MM.1S (cell line): ENCODE data around the gene OTOS.

Experiments used
- DNase-seq: peaks from one replicate; pipeline ENCODE4 v3.0.0-alpha.2; 2015
- H2AFZ ChIP-seq: fragments of 300-600 bp; sonication (generic); 2 replicates; pipeline ENCODE4 v1.6.0; 2016; ENCODE audit warnings: antibody characterized with exemption, low read length
- H3F3A ChIP-seq: fragments of 300-600 bp; sonication (generic); 2 replicates; pipeline ENCODE4 v1.6.1; 2016; ENCODE audit warnings: mild to moderate bottlenecking, antibody characterized with exemption, low read length, moderate library complexity, mixed read lengths; ENCODE audit not compliant: insufficient read depth
- H3K27ac ChIP-seq: fragments of 300-600 bp; sonication (generic); 2 replicates; pipeline ENCODE4 v1.5.1; 2016; ENCODE audit warnings: mild to moderate bottlenecking, low read length
- H3K27me3 ChIP-seq: fragments of 300-600 bp; sonication (generic); replicated peaks from 2 replicates; pipeline ENCODE4 v1.6.0; 2016; ENCODE audit warnings: low read length; ENCODE audit not compliant: insufficient read depth
- H3K36me3 ChIP-seq: fragments of 300-600 bp; sonication (generic); replicated peaks from 2 replicates; pipeline ENCODE4 v1.6.1; 2016; ENCODE audit warnings: mild to moderate bottlenecking, low read length, mixed read lengths; ENCODE audit not compliant: insufficient read depth
- H3K4me1 ChIP-seq: fragments of 300-600 bp; sonication (generic); 2 replicates; pipeline ENCODE4 v1.6.1; 2016; ENCODE audit warnings: low read length, mixed read lengths
- H3K4me2 ChIP-seq: fragments of 300-600 bp; sonication (generic); 2 replicates; pipeline ENCODE4 v1.6.0; 2016; ENCODE audit warnings: low read depth, low read length
- H3K4me3 ChIP-seq: fragments of 300-600 bp; sonication (generic); 2 replicates; pipeline ENCODE4 v1.5.1; 2016; ENCODE audit warnings: low read length, mixed read lengths
- H3K79me2 ChIP-seq: fragments of 300-600 bp; sonication (generic); 2 replicates; pipeline ENCODE4 v1.6.1; 2016; ENCODE audit warnings: mixed run types, low read length, mixed read lengths
- H3K9ac ChIP-seq: fragments of 300-600 bp; sonication (generic); 2 replicates; pipeline ENCODE4 v1.6.1; 2016; ENCODE audit warnings: low read length, mixed read lengths
- H3K9me2 ChIP-seq: fragments of 300-600 bp; sonication (generic); replicated peaks from 2 replicates; pipeline ENCODE4 v1.6.1; 2016; ENCODE audit warnings: mild to moderate bottlenecking, low read length, mixed read lengths; ENCODE audit not compliant: insufficient read depth
- H3K9me3 ChIP-seq: fragments of 300-600 bp; sonication (generic); replicated peaks from 2 replicates; pipeline ENCODE4 v1.6.1; 2016; ENCODE audit warnings: mild to moderate bottlenecking, low read length, mixed read lengths; ENCODE audit not compliant: insufficient read depth
- H4K20me1 ChIP-seq: fragments of 300-600 bp; sonication (generic); 2 replicates; pipeline ENCODE4 v1.6.1; 2016; ENCODE audit warnings: mild to moderate bottlenecking, low read length, moderate library complexity, mixed read lengths; ENCODE audit not compliant: insufficient read depth
- CTCF ChIP-seq: fragments of 300-600 bp; sonication (generic); IDR thresholded peaks from 2 replicates; pipeline ENCODE4 v1.5.1; 2016; ENCODE audit warnings: antibody characterized with exemption, low read length, mixed read lengths
- EZH2 ChIP-seq: fragments of 300-600 bp; sonication (generic); optimal IDR thresholded peaks from 2 replicates; pipeline ENCODE3; 2017; ENCODE audit warnings: low read depth, mild to moderate bottlenecking, antibody characterized with exemption, low read length, mixed read lengths
- EZH2phosphoT487 ChIP-seq: fragments of 300-600 bp; sonication (generic); IDR thresholded peaks from 2 replicates; pipeline ENCODE4 v1.6.1; 2018; ENCODE audit warnings: antibody characterized with exemption, low read length

Gene OTOS

GRCh38 chr2:240145461-240145860 lies 5.0 kb upstream of the OTOS start:
- Histone ChIP-seq H3F3A (no peaks in the 10 kb centered on the region), H3K27ac (no peak overlapping the region), H3K4me3 (no peak overlapping the region), H3K36me3 (no peaks in the 10 kb centered on the region), H3K79me2 (no peaks in the 10 kb centered on the region), H3K4me2 (no peak overlapping the region), H3K9me2 (no peaks in the 10 kb centered on the region), H4K20me1 (no peaks in the 10 kb centered on the region), H2AFZ (no peak overlapping the region), H3K27me3 (peaks cover 37% of the 10 kb centered on the region), H3K9ac (no peak overlapping the region), H3K4me1 (no peaks in the 10 kb centered on the region), H3K9me3 (no peaks in the 10 kb centered on the region)
- DNase-seq, result no peak
- TF ChIP-seq EZH2phosphoT487 (no peak), CTCF (no peak), EZH2 (no peak)

GRCh38 chr2:240144649-240145261 lies 4.3 kb upstream of the OTOS start:
- H3K27ac ChIP-seq, result no peak overlapping the region
- H4K20me1 ChIP-seq, result no peaks in the 10 kb centered on the region
- H3F3A ChIP-seq, result no peaks in the 10 kb centered on the region
- no peaks in the 10 kb centered on the region for H3K36me3 ChIP-seq
- H3K9me3 ChIP-seq, result no peaks in the 10 kb centered on the region
- no peak overlapping the region for H3K4me2 ChIP-seq
- H3K9me2 ChIP-seq, result no peaks in the 10 kb centered on the region
- H2AFZ ChIP-seq, result no peak overlapping the region
- H3K79me2 ChIP-seq, result no peaks in the 10 kb centered on the region
- H3K27me3 ChIP-seq, result peaks cover 44% of the 10 kb centered on the region
- H3K9ac ChIP-seq, result no peak overlapping the region
- H3K4me1 ChIP-seq, result no peaks in the 10 kb centered on the region
- H3K4me3 ChIP-seq, result no peak overlapping the region
- TF ChIP-seq CTCF, result no peak
- no peak for TF ChIP-seq EZH2phosphoT487
- no peak for TF ChIP-seq EZH2
- no peak for DNase-seq

GRCh38 chr2:240143801-240144648 lies 3.6 kb upstream of the OTOS start:
- Histone ChIP-seq H2AFZ (0 out of 2 replicates have a peak overlapping the region, but pooled peaks have one; percentile 31), H3K36me3 (no peaks in the 10 kb centered on the region)

More at GRCh38 chr2:240143801-240144648, 3.6 kb upstream of the OTOS start:
- Histone ChIP-seq H3K9me3 (no peaks in the 10 kb centered on the region), H3K4me3 (no peak overlapping the region), H3K27me3 (peaks cover 51% of the 10 kb centered on the region), H3K4me2 (peak overlapping the region; percentile 32), H3K9ac (no peak overlapping the region), H3F3A (no peaks in the 10 kb centered on the region), H4K20me1 (no peaks in the 10 kb centered on the region), H3K27ac (no peak overlapping the region), H3K4me1 (no peaks in the 10 kb centered on the region), H3K9me2 (no peaks in the 10 kb centered on the region), H3K79me2 (no peaks in the 10 kb centered on the region)
- peak; percentile 35 for DNase-seq
- TF ChIP-seq EZH2 (no peak), EZH2phosphoT487 (no peak), CTCF (peak; percentile 76)
